NCI-H774 (cell line): ENCODE data around the gene GSTT2B.
"Not testable (repeated sequence)": the region's sequence is repeated elsewhere in the genome, so short reads cannot be mapped to it uniquely, and the experiment has no call there.

ENCODE experiments used
- DNase-seq: peaks from one replicate; lab custom pipeline; 2025; lab: John Stamatoyannopoulos, UW

GSTT2B gene

GRCh38 chr22:23961084-23961771 lies at the start of gene GSTT2B:
GSTT2B (minus strand) TSS chr22:23961195; CDS start chr22:23961131, 64 bp downstream.
- DNase-seq: not testable (repeated sequence)

- DNase-seq: no peak
Observed at GRCh38 chr22:24010018-24010391, 49.0 kb upstream of the GSTT2B start.

GRCh38 chr22:24009227-24010017 lies 48.4 kb upstream of the GSTT2B start:
- no peak for DNase-seq

GRCh38 chr22:24008381-24009226 lies 47.6 kb upstream of the GSTT2B start:
- DNase-seq: no peak

- no peak for DNase-seq
Observed at GRCh38 chr22:24008022-24008283, 47.0 kb upstream of the GSTT2B start.

- no peak for DNase-seq
Observed at GRCh38 chr22:24007253-24008021, 46.4 kb upstream of the GSTT2B start.

GRCh38 chr22:24006914-24007214 lies 45.9 kb upstream of the GSTT2B start:
- DNase-seq: no peak

- no peak for DNase-seq
Observed at GRCh38 chr22:24006207-24006913, 45.4 kb upstream of the GSTT2B start.

- DNase-seq: no peak
Observed at GRCh38 chr22:24005201-24005600, 44.2 kb upstream of the GSTT2B start, which contains the start of gene GSTT4. GSTT4 (minus strand) TSS chr22:24005453; CDS start chr22:24005356, 97 bp downstream.

- DNase-seq: no peak
Observed at GRCh38 chr22:24003887-24004286, 42.9 kb upstream of the GSTT2B start.

GRCh38 chr22:24002851-24003250 lies 41.9 kb upstream of the GSTT2B start:
- no peak for DNase-seq

GRCh38 chr22:24002272-24002671 lies 41.3 kb upstream of the GSTT2B start:
- DNase-seq: no peak

GRCh38 chr22:24001314-24001713 lies 40.3 kb upstream of the GSTT2B start:
- DNase-seq: no peak

- not testable (repeated sequence) for DNase-seq
Observed at GRCh38 chr22:23999779-24000178, 38.8 kb upstream of the GSTT2B start.

GRCh38 chr22:23997092-23997491 lies 36.1 kb upstream of the GSTT2B start:
- DNase-seq: no peak

- DNase-seq: not testable (repeated sequence)
Observed at GRCh38 chr22:23993581-23994177, 32.7 kb upstream of the GSTT2B start.

- DNase-seq: not testable (repeated sequence)
Observed at GRCh38 chr22:23993080-23993479, 32.1 kb upstream of the GSTT2B start.

- DNase-seq: not testable (repeated sequence)
Observed at GRCh38 chr22:23989583-23990244, 28.7 kb upstream of the GSTT2B start.

- DNase-seq: not testable (repeated sequence)
Observed at GRCh38 chr22:23986538-23987178, 25.7 kb upstream of the GSTT2B start.

- not testable (repeated sequence) for DNase-seq
Observed at GRCh38 chr22:23986089-23986488, 25.1 kb upstream of the GSTT2B start.
